BLaER1 treated with 17β-estradiol and CSF1 and Interleukin-3, amounts not matched to agents 10 nM and 100 nM (cell line): Measurements from ENCODE around the gene SPAG17.

ENCODE experiments used
- H3K27ac ChIP-seq, 11 experiments: shearing (Covaris generic); formaldehyde crosslinking; 2 replicates each; pipeline ENCODE4 v1.8.1; 2022
- H3K27me3 ChIP-seq, 11 experiments: shearing (Covaris generic); formaldehyde crosslinking; 2 replicates each; pipeline ENCODE4 v1.8.1; 2022
- H3K36me3 ChIP-seq, 11 experiments: shearing (Covaris generic); formaldehyde crosslinking; 2 replicates each; pipeline ENCODE4 v1.8.1; 2022
- H3K4me1 ChIP-seq, 10 experiments: shearing (Covaris generic); formaldehyde crosslinking; 2 replicates each; pipeline ENCODE4 v1.8.1; 2022
- H3K4me2 ChIP-seq, 11 experiments: shearing (Covaris generic); formaldehyde crosslinking; 2 replicates each; pipeline ENCODE4 v1.8.1; 2022
- H3K4me3 ChIP-seq, 10 experiments: shearing (Covaris generic); formaldehyde crosslinking; 2 replicates each; pipeline ENCODE4 v1.8.1; 2022
- H3K9ac ChIP-seq, 11 experiments: shearing (Covaris generic); formaldehyde crosslinking; 2 replicates each; pipeline ENCODE4 v1.8.1; 2022
- H3K9me3 ChIP-seq, 11 experiments: shearing (Covaris generic); formaldehyde crosslinking; replicated peaks in 1 of 11; 2 replicates each; pipeline ENCODE4 v1.8.1; 2022
- H4K20me1 ChIP-seq, 11 experiments: shearing (Covaris generic); formaldehyde crosslinking; 2 replicates each; pipeline ENCODE4 v1.8.1; 2022
- Cebpa-rat ChIP-seq, 11 experiments: shearing (Covaris generic); IDR thresholded peaks; 2 replicates each; pipeline ENCODE4 v1.8.1; 2022

Gene SPAG17

DNA sequence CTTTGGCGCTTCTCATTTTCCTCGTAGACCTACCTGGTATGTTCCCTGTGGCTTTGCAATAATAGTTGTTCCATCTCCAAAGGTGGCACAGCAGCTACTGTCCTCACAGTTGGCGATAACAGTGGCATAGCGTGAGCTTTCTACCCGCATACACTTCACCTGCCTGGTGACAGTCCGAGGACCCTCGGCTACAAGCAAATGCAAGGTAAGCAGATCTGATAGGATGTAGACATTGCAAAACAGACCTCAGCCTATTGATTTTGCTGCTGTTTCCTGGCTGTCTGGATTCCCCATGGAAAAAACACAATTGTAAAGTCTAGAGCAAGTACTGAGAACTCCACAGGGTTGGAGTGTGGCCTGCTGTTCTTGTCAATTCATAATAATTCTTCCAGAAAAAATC lies 177.0 kb downstream of the SPAG17 start:
- TF ChIP-seq Cebpa-rat (IDR thresholded peaks at IDR 0.05): no peak
- no peak overlapping the region for H3K9ac ChIP-seq
- H3K4me2 ChIP-seq: no peak overlapping the region

DNA sequence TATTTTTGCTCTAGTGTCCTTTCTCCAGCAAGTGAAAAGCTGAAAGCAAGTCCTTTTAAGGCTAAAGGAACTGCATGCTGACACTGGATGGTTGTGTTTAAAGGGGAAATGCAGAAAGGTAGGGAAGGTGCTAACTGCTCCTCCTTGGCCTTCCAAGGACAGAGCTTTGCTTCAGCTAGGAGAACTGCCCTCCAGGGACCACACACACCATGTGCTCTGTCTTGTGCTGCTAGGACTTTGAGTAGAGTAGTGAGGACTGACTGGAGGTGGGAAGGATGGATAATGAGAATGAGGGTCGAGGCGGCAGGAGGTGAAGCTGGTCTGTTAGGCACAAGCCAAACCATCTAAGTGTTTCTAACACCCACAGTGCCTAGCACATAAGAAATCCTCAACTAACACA lies 177.6 kb downstream of the SPAG17 start:
- Histone ChIP-seq H3K27me3 (no peaks in the 10 kb centered on the region), H3K4me1 (no peaks in the 10 kb centered on the region), H3K27ac (no peak overlapping the region), H3K4me2 (no peak overlapping the region), H4K20me1 (no peaks in the 10 kb centered on the region), H3K9ac (no peak overlapping the region), H3K36me3 (no peaks in the 10 kb centered on the region), H3K9me3 (peaks cover 0 to 24% (median 12%) of the 10 kb centered on the region in 11 experiments; a peak in 9 of 22 replicates), H3K4me3 (no peak overlapping the region)
- TF ChIP-seq Cebpa-rat (IDR thresholded peaks at IDR 0.05): no peak

More for the DNA sequence above, 177.0 kb downstream of the SPAG17 start:
- H3K4me3 ChIP-seq: no peak overlapping the region
- H3K27me3 ChIP-seq: no peaks in the 10 kb centered on the region
- H3K9me3 ChIP-seq: peaks cover 0 to 18% (median 11%) of the 10 kb centered on the region in 11 experiments; a peak in 9 of 22 replicates
- H4K20me1 ChIP-seq: no peaks in the 10 kb centered on the region
- H3K4me1 ChIP-seq: no peaks in the 10 kb centered on the region
- H3K36me3 ChIP-seq: no peaks in the 10 kb centered on the region
- H3K27ac ChIP-seq: no peak overlapping the region

GRCh38 chr1:118004312-118004711 lies 180.7 kb downstream of the SPAG17 start:
- no peak overlapping the region for H3K4me3 ChIP-seq
- H3K9me3 ChIP-seq: peaks cover 0 to 30% (median 12%) of the 10 kb centered on the region in 11 experiments; a peak in 13 of 22 replicates
- H3K4me2 ChIP-seq: no peak overlapping the region
- TF ChIP-seq Cebpa-rat (IDR thresholded peaks at IDR 0.05): no peak
- no peaks in the 10 kb centered on the region for H3K27me3 ChIP-seq
- no peak overlapping the region for H3K27ac ChIP-seq
- no peaks in the 10 kb centered on the region for H3K36me3 ChIP-seq
- no peaks in the 10 kb centered on the region for H3K4me1 ChIP-seq
- H4K20me1 ChIP-seq: no peaks in the 10 kb centered on the region
- no peak overlapping the region for H3K9ac ChIP-seq

DNA sequence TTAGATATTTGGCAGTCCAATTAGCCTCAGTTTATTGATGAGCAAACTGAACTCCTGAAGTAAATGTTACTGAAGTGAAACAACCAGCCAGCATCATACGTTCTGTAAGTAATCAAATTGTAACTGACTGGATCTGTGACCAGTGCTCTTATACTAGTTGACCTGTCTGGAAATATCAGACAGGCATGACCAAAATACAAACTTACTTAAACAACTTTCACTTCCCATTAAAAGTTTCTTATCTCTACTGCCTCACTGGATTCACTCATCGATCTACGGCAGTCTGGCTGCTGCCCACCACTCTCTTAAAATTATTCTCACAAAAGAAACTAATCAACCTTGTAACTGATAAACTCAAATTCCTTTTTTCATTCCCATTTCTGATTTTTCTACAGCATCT lies 199.1 kb downstream of the SPAG17 start:
- no peak for TF ChIP-seq Cebpa-rat (IDR thresholded peaks at IDR 0.05)
- Histone ChIP-seq H3K27ac (no peak overlapping the region), H3K4me2 (no peak overlapping the region), H3K4me1 (no peaks in the 10 kb centered on the region), H3K9ac (no peak overlapping the region), H3K27me3 (no peaks in the 10 kb centered on the region), H3K9me3 (no peaks in the 10 kb centered on the region), H3K36me3 (no peaks in the 10 kb centered on the region), H4K20me1 (no peaks in the 10 kb centered on the region), H3K4me3 (no peak overlapping the region)

DNA sequence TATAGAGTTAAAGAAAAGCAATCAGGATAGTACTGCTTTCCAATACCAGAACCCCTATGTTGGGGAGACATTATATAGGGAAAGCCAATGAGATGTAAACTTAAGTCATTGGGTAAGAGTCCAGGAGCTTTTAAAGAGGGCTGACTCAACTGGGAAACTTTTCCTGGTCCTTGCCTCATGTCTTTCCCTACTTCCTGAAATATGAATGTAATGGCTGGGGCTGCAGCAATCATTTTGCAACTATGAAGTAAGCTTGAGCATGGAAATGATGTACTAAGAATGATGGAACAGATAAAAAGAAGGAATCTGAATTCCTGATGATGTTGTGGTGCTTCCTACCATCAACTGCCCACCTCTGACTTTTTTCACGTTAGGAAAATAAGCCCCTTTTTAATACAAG lies 199.8 kb downstream of the SPAG17 start:
- Histone ChIP-seq H3K27me3 (no peaks in the 10 kb centered on the region), H3K4me1 (no peaks in the 10 kb centered on the region), H3K4me3 (no peak overlapping the region), H3K9ac (no peak overlapping the region), H4K20me1 (no peaks in the 10 kb centered on the region), H3K9me3 (no peaks in the 10 kb centered on the region), H3K27ac (no peak overlapping the region), H3K36me3 (no peaks in the 10 kb centered on the region), H3K4me2 (no peak overlapping the region)
- TF ChIP-seq Cebpa-rat (IDR thresholded peaks at IDR 0.05): no peak

GRCh38 chr1:117981455-117982192 lies 203.4 kb downstream of the SPAG17 start:
- H3K27ac ChIP-seq: no peak overlapping the region
- no peaks in the 10 kb centered on the region for H3K4me1 ChIP-seq
- H3K9ac ChIP-seq: no peak overlapping the region
- no peak for TF ChIP-seq Cebpa-rat (IDR thresholded peaks at IDR 0.05)
- no peaks in the 10 kb centered on the region for H3K36me3 ChIP-seq
- no peak overlapping the region for H3K4me2 ChIP-seq
- no peaks in the 10 kb centered on the region for H3K9me3 ChIP-seq
- no peaks in the 10 kb centered on the region for H4K20me1 ChIP-seq
- no peak overlapping the region for H3K4me3 ChIP-seq
- no peaks in the 10 kb centered on the region for H3K27me3 ChIP-seq

- H3K27ac ChIP-seq: no peak overlapping the region
- no peaks in the 10 kb centered on the region for H3K27me3 ChIP-seq
These were observed 208.6 kb downstream of the SPAG17 start for GRCh38 chr1:117976381-117976780.

GRCh38 chr1:117971777-117972176 lies 213.3 kb downstream of the SPAG17 start:
- no peak overlapping the region for H3K27ac ChIP-seq
- no peak overlapping the region for H3K9ac ChIP-seq
- H4K20me1 ChIP-seq: no peaks in the 10 kb centered on the region; a peak in 1 of 22 replicates

More at GRCh38 chr1:117976381-117976780, 208.6 kb downstream of the SPAG17 start:
- H3K4me3 ChIP-seq: no peak overlapping the region
- H3K9ac ChIP-seq: no peak overlapping the region
- TF ChIP-seq Cebpa-rat (IDR thresholded peaks at IDR 0.05): no peak
- no peaks in the 10 kb centered on the region for H3K36me3 ChIP-seq
- no peaks in the 10 kb centered on the region for H3K4me1 ChIP-seq
- no peaks in the 10 kb centered on the region for H3K9me3 ChIP-seq
- no peak overlapping the region for H3K4me2 ChIP-seq
- H4K20me1 ChIP-seq: no peaks in the 10 kb centered on the region; a peak in 1 of 22 replicates

GRCh38 chr1:117970252-117970651 lies 214.8 kb downstream of the SPAG17 start:
- H3K9me3 ChIP-seq: no peaks in the 10 kb centered on the region
- H3K4me3 ChIP-seq: no peak overlapping the region
- no peak overlapping the region for H3K27ac ChIP-seq
- H4K20me1 ChIP-seq: no peaks in the 10 kb centered on the region; a peak in 1 of 22 replicates
- no peak overlapping the region for H3K4me2 ChIP-seq
- no peaks in the 10 kb centered on the region for H3K4me1 ChIP-seq
- no peak overlapping the region for H3K9ac ChIP-seq
- no peak for TF ChIP-seq Cebpa-rat (IDR thresholded peaks at IDR 0.05)
- peaks cover 0 to 5% (median 0%) of the 10 kb centered on the region in 11 experiments; a peak in 4 of 22 replicates for H3K36me3 ChIP-seq
- no peaks in the 10 kb centered on the region for H3K27me3 ChIP-seq

More at GRCh38 chr1:117971777-117972176, 213.3 kb downstream of the SPAG17 start:
- no peaks in the 10 kb centered on the region for H3K36me3 ChIP-seq
- no peak overlapping the region for H3K4me3 ChIP-seq
- no peaks in the 10 kb centered on the region for H3K27me3 ChIP-seq
- no peaks in the 10 kb centered on the region for H3K9me3 ChIP-seq
- no peak overlapping the region for H3K4me2 ChIP-seq
- no peaks in the 10 kb centered on the region for H3K4me1 ChIP-seq
- no peak for TF ChIP-seq Cebpa-rat (IDR thresholded peaks at IDR 0.05)

- no peaks in the 10 kb centered on the region for H3K27me3 ChIP-seq
- TF ChIP-seq Cebpa-rat (IDR thresholded peaks at IDR 0.05): no peak
- H3K9me3 ChIP-seq: no peaks in the 10 kb centered on the region
- peaks cover 2 to 28% (median 11%) of the 10 kb centered on the region in 11 experiments; a peak in 15 of 22 replicates for H3K36me3 ChIP-seq
- H4K20me1 ChIP-seq: no peaks in the 10 kb centered on the region; a peak in 1 of 22 replicates
- H3K4me3 ChIP-seq: no peak overlapping the region
- H3K4me2 ChIP-seq: no peak overlapping the region
- no peaks in the 10 kb centered on the region for H3K4me1 ChIP-seq
- no peak overlapping the region for H3K9ac ChIP-seq
- no peak overlapping the region for H3K27ac ChIP-seq
These were observed 217.1 kb downstream of the SPAG17 start for GRCh38 chr1:117967881-117968280.
